Skeletal muscle satellite cell (primary cell): ENCODE data around the gene PCSK5.

Experiments
- H3K27me3 ChIP-seq: 2 replicates; pipeline ENCODE4 v1.7.0; 2013; ENCODE audit warnings: low read length; ENCODE audit not compliant: control insufficient read depth, insufficient read depth
- H3K36me3 ChIP-seq: 2 replicates; pipeline ENCODE4 v1.7.0; 2013; ENCODE audit warnings: mild to moderate bottlenecking, control low read depth, low read length; ENCODE audit not compliant: insufficient read depth
- H3K4me1 ChIP-seq: 2 replicates; pipeline ENCODE4 v1.7.0; 2013; ENCODE audit warnings: low read length; ENCODE audit not compliant: control insufficient read depth, insufficient read depth
- H3K4me2 ChIP-seq: 2 replicates; pipeline ENCODE4 v1.7.0; 2013; ENCODE audit warnings: mild to moderate bottlenecking, low read length
- H3K4me3 ChIP-seq: 2 replicates; pipeline ENCODE4 v1.7.0; 2013; ENCODE audit warnings: low read length
- H3K9ac ChIP-seq: 2 replicates; pipeline ENCODE4 v1.7.0; 2013; ENCODE audit warnings: mild to moderate bottlenecking, low read depth, low read length, moderate library complexity
- H3K9me3 ChIP-seq: replicated peaks from 2 replicates; pipeline ENCODE4 v1.7.0; 2013; ENCODE audit warnings: mild to moderate bottlenecking, control low read depth, low read length

PCSK5 gene

DNA sequence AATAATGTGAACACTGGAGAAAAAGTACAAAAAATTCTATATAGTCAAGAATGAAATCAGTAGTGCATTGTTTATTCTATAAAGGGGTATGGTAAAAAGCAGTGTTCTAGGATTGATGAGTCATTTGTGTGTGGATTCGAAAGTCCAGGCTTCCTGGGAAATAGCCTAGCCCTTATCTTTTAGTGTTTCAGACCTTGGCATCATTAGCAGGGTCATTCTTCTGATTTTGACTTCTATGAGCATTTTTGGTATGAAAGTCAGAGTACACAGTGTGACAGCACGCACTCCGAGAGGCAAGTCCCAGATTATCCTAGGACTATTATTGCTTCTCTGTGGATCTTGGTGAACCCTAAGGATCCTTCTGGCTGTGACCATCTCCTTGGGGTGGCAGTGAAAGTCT is 16.9 kb downstream of the PCSK5 start:
- H3K27me3 ChIP-seq = no peaks in the 10 kb centered on the region
- H3K36me3 ChIP-seq = no peaks in the 10 kb centered on the region
- H3K4me3 ChIP-seq = no peak overlapping the region
- no peak overlapping the region for H3K9ac ChIP-seq
- H3K4me1 ChIP-seq = peaks cover 8% of the 10 kb centered on the region
- H3K9me3 ChIP-seq = no peaks in the 10 kb centered on the region
- no peak overlapping the region for H3K4me2 ChIP-seq

- Histone ChIP-seq H3K9me3 (no peaks in the 10 kb centered on the region), H3K4me1 (peaks cover 8% of the 10 kb centered on the region), H3K9ac (no peak overlapping the region), H3K27me3 (no peaks in the 10 kb centered on the region), H3K36me3 (no peaks in the 10 kb centered on the region), H3K4me2 (no peak overlapping the region), H3K4me3 (no peak overlapping the region)
Observed at GRCh38 chr9:75907923-75908322, 17.4 kb downstream of the PCSK5 start.

GRCh38 chr9:75909776-75910175 is 19.3 kb downstream of the PCSK5 start:
- Histone ChIP-seq H3K9ac (no peak overlapping the region), H3K27me3 (no peaks in the 10 kb centered on the region), H3K4me2 (no peak overlapping the region), H3K4me1 (no peaks in the 10 kb centered on the region), H3K9me3 (no peaks in the 10 kb centered on the region), H3K36me3 (no peaks in the 10 kb centered on the region), H3K4me3 (no peak overlapping the region)

DNA sequence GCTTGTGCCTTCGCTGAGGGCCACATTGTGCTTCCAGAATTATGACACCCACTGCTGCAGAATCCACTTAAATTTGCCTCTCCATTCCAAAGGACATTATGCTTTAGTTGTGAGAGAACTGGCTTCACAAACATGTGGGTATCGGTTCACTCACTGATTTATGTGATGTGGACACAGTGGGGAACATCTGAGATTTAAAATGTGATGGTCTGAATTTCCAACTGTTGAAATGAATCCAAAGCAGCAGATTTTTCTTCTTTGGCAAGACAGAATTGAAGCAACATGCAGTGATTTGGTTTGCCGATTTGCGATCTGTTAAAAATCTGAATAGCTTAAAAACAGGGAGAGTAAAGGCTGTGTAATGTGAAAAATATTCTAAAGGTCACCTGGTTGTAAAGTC is 20.3 kb downstream of the PCSK5 start:
- Histone ChIP-seq H3K4me2 (no peak overlapping the region), H3K4me3 (no peak overlapping the region), H3K27me3 (no peaks in the 10 kb centered on the region), H3K36me3 (no peaks in the 10 kb centered on the region), H3K4me1 (no peaks in the 10 kb centered on the region), H3K9me3 (no peaks in the 10 kb centered on the region), H3K9ac (no peak overlapping the region)

DNA sequence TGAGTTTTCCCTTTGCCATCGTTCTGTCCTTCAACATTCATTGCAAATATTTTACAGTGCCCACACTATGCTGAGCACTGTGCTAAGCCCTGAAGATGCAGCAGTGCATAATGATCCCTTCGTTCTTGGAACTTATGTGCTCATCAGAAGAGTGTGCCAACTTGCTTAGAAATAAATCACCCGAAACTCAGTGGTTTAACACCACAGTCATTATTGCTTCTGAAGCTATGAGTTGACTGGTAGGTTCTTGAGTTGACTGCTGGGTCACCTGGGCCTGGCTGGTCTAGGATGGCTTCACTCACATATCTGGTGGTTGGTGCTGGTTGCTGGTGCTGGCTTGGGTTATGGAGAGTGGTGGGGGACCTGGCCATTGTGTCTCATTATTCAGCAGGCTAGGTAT is 20.9 kb downstream of the PCSK5 start:
- Histone ChIP-seq H3K4me2 (no peak overlapping the region), H3K27me3 (no peaks in the 10 kb centered on the region), H3K4me1 (no peaks in the 10 kb centered on the region), H3K9me3 (no peaks in the 10 kb centered on the region), H3K9ac (no peak overlapping the region), H3K36me3 (no peaks in the 10 kb centered on the region), H3K4me3 (no peak overlapping the region)

GRCh38 chr9:75912951-75913350 is 22.5 kb downstream of the PCSK5 start:
- H3K27me3 ChIP-seq = no peaks in the 10 kb centered on the region
- no peak overlapping the region for H3K9ac ChIP-seq
- H3K9me3 ChIP-seq = no peaks in the 10 kb centered on the region
- H3K36me3 ChIP-seq = no peaks in the 10 kb centered on the region
- H3K4me2 ChIP-seq = no peak overlapping the region
- H3K4me3 ChIP-seq = no peak overlapping the region
- no peaks in the 10 kb centered on the region for H3K4me1 ChIP-seq

DNA sequence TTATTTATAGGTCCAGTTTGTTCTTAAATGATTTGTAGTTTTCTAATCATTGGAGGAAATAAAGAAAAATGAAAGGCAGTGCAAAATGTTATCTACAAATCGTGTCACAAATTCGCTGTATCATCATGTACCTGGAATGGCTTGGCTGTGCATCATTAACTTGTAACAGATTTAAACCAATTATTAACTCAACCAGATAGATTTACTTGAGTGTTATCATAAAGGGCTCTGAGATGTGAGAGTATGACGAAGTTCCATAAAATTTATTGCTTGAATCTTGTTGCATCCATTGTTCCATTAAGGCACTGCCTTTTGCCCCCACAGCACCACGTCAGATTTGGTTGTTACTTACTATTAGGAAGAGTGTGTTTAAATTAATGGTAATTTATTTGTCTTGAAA is 23.5 kb downstream of the PCSK5 start:
- Histone ChIP-seq H3K27me3 (no peaks in the 10 kb centered on the region), H3K36me3 (no peaks in the 10 kb centered on the region), H3K9me3 (no peaks in the 10 kb centered on the region), H3K9ac (no peak overlapping the region), H3K4me1 (no peaks in the 10 kb centered on the region), H3K4me2 (no peak overlapping the region), H3K4me3 (no peak overlapping the region)

DNA sequence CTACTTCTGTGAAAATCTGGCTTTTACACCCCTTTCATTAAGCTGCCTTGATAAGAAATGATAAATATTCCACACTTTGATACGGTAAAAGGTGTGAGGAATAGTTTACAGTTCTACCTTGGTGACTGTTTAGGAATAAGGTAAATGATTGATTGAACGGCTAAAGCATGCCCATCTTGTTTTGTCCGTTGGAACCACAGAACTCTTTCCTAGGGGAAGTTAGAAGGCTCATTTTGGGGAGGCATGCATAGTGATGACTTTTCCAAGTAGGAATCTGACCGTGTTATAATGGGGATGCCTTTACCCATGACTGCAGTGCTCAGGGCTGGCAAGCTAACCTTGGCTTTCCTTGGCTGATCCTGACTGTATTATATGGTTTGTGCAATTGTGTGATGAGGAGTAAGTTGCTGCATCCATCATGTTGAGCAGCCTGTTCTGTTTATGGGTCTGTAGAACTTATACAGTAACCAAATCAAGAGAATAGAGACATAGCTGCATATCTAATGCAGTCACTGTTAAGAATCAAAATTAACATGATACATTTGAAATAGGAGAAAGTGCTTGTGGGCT is 24.5 kb downstream of the PCSK5 start:
- Histone ChIP-seq H3K27me3 (no peaks in the 10 kb centered on the region), H3K9ac (no peak overlapping the region), H3K4me3 (no peak overlapping the region), H3K4me1 (no peaks in the 10 kb centered on the region), H3K36me3 (no peaks in the 10 kb centered on the region), H3K4me2 (no peak overlapping the region), H3K9me3 (no peaks in the 10 kb centered on the region)

DNA sequence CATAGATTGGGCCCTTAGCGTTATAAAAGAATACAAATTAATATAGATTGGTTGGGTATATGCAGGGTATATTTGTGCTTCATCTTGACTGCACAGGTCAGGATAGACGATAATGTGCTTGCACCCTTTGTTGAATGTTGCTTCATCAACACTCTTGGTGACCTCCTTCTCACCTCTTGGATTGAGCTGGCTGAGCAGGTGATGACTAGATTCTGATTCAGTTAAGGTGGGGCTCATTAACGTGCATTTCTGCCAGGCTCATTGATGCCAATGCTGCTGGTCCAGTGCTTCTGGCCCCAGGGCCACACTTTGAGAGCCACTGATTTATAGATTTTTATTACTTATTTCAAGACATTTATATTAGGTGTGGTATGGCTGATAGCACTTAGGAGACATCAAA is 27.7 kb downstream of the PCSK5 start:
- Histone ChIP-seq H3K9ac (no peak overlapping the region), H3K36me3 (no peaks in the 10 kb centered on the region), H3K27me3 (no peaks in the 10 kb centered on the region), H3K4me3 (no peak overlapping the region), H3K4me2 (no peak overlapping the region), H3K4me1 (no peaks in the 10 kb centered on the region), H3K9me3 (no peaks in the 10 kb centered on the region)

- Histone ChIP-seq H3K4me2 (no peak overlapping the region), H3K9ac (no peak overlapping the region), H3K36me3 (no peaks in the 10 kb centered on the region), H3K27me3 (no peaks in the 10 kb centered on the region), H3K4me3 (no peak overlapping the region), H3K4me1 (no peaks in the 10 kb centered on the region), H3K9me3 (no peaks in the 10 kb centered on the region)
Observed at GRCh38 chr9:75918909-75919308, 28.4 kb downstream of the PCSK5 start.

GRCh38 chr9:75921391-75922127 is 31.1 kb downstream of the PCSK5 start:
- H3K9me3 ChIP-seq = no peaks in the 10 kb centered on the region
- H3K4me2 ChIP-seq = no peak overlapping the region
- H3K4me3 ChIP-seq = no peak overlapping the region
- H3K36me3 ChIP-seq = no peaks in the 10 kb centered on the region
- H3K9ac ChIP-seq = no peak overlapping the region
- no peaks in the 10 kb centered on the region for H3K4me1 ChIP-seq
- no peaks in the 10 kb centered on the region for H3K27me3 ChIP-seq

DNA sequence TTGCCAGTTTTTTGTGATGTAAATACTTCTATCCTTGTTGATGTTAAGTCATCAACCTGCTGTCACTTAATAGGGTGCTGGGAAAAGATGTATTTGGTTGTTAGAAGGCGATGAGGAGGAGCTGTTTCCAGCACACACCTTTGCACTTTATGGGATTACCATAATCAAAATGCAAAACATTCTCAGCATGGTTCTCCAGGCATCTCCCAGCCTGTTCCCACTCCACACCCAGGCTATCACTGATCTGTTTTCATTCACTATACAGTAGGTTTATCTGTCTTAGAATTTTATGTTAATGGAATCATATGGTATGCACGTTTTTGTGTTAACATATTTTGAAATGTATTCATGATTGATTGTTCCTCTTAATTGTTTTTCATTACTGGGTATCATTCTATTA is 35.9 kb downstream of the PCSK5 start:
- H3K4me3 ChIP-seq = no peak overlapping the region
- peaks cover 4% of the 10 kb centered on the region for H3K27me3 ChIP-seq
- no peaks in the 10 kb centered on the region for H3K36me3 ChIP-seq
- no peaks in the 10 kb centered on the region for H3K9me3 ChIP-seq
- no peak overlapping the region for H3K4me2 ChIP-seq
- no peak overlapping the region for H3K9ac ChIP-seq
- H3K4me1 ChIP-seq = no peaks in the 10 kb centered on the region
